SH-SY5Y (cell line): ENCODE data around the gene LITAF.

Experiments used
- GATA2 ChIP-seq: IDR thresholded peaks from 2 replicates; pipeline ENCODE4 v1.6.1; 2011; ENCODE audit warnings: mild to moderate bottlenecking, low read depth, low read length
- GATA3 ChIP-seq: IDR thresholded peaks from 2 replicates; pipeline ENCODE4 v1.6.1; 2011; ENCODE audit warnings: low read depth, mild to moderate bottlenecking, low read length, moderate library complexity

The LITAF gene

DNA sequence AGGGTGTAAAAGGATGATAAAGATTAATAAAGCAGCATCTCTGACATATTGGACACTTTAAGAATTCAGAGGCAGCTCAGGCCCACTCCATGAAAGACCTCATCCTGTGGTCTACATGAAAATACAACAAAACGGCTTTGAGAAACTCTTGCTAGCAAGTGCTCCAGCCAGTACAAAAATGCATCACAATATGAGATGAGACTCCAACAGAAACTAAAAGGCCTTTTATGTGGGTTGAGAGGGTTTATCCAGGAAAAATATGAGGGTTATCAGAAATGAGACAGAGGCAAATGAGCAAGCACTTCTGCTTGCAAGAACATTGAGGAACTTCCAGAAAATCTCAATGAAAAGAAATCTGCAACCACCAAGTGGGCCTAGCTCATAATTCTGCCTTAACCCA is 65.7 kb downstream of the LITAF start:
- TF ChIP-seq GATA2: no peak
- no peak for TF ChIP-seq GATA3

DNA sequence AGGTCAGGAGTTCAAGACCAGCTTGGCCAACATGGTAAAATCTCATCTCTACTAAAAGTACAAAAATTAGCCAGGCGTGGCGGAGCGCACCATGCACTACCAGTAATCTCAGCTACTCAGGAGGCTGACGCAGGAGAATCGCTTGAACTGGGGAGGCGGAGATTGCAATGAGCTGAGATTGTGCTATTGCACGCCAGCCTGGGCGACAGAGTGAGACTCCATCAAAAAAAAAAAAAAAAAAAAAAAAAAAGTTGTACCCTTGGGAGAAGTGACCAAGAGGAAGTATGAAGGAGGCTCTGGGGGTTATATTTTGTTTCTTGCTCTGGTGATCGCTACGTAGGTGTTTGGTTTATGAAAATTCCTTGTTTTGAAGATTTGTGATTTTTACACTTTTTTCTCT is 66.3 kb downstream of the LITAF start:
- TF ChIP-seq GATA2 (no peak), GATA3 (no peak)

DNA sequence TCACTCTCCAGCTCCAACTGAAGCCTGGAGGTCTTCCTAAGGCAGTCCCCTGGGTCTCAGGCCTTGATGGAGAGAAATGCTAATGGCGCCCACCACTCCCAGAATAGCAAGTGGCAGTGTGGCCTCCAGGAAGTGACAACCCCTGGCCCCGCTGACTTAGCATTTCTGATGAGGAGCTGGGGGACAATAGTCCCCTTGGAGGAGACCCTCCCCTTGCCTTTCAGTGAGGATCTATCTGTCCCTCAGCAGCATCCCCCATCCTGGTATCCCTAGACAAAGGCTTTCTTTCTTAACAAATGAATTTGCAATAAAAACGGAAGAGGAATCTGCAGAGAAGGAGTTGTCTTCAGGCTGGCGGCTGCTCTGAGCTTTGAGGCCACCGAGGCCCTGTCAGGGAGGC is 68.8 kb downstream of the LITAF start:
- TF ChIP-seq GATA3 (no peak), GATA2 (no peak)

DNA sequence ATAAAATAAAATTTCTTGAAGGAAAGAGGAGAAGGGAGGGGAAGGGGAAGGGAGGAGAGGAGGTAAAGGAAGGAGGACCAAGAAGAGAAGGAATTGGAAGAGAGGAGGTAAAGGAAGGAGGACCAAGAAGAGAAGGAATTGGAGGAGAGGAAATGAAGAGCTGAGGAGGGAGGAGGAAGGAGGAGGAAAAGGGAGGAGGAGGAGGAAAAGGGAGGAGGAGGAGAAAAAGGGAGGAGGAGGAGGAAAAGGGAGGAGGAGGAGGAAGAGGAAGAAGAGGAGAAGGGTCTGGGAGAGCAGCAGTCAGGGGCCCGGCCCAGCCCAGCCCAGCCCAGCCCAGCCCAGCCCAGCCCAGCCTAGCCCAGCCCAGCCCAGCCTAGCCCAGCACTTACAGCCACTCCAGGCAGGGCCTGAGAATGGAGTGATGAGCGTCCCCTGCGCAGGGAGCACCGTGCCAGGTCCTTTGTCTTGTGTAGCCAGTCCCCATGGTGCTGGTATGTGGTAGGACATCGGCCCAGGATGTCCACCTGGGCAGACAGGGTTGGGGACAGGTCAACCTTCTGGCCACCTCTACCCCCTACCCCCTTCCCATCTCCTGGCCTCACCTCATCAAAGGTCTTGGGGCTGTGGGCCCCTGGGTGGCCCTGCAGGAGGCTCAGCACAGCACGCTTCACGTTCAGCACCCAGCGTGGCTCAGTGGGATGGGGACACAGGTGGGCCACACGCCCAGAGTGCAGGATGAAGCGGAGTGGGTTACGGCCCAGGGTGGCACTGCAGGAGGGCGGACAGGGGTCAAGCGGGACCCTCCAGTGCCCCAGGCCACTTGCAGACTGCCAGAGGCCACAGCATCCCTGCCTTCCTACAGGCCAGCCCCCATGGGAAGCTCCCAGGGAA is 70.9 kb downstream of the LITAF start:
- TF ChIP-seq GATA2: no peak
- TF ChIP-seq GATA3: no peak

DNA sequence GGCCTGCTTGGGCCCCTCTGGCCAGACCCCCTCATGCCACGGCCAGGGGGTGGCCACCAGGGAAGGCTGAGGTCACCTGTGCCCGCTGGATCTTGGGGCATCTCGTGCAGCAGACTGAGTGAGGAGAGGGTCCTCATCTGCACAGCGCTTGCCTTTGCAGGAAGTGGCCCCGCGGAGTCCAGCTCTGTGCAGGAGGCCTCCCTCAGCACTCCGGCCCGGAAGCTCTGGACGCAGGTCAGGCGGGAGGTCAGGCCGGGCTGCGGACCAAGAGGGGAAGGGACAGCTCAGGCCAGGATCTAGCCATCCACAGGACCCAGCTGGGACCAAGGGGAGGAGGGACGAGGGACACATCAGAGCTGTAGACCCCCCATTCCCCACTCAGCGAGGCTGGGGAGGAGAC is 72.4 kb downstream of the LITAF start:
- no peak for TF ChIP-seq GATA3
- TF ChIP-seq GATA2: no peak

DNA sequence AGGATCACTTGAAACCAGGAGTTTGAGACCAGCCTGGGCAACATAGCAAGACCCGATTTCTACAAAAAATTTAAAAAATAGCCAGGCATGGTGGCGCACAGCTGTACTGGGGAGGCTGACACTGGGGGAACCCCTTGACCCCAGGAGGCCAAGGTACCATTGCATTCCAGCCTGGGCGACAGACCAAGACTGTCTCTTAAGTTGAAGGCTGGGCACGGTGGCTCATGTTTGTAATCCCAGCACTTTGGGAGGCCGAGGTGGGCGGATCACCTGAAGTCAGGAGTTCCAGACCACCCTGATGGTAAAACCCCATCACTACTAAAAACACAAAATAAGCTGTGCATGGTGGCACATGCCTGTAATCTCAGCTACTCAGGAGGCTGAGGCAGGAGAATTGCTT is 74.9 kb downstream of the LITAF start:
- TF ChIP-seq GATA2 (no peak), GATA3 (no peak)

DNA sequence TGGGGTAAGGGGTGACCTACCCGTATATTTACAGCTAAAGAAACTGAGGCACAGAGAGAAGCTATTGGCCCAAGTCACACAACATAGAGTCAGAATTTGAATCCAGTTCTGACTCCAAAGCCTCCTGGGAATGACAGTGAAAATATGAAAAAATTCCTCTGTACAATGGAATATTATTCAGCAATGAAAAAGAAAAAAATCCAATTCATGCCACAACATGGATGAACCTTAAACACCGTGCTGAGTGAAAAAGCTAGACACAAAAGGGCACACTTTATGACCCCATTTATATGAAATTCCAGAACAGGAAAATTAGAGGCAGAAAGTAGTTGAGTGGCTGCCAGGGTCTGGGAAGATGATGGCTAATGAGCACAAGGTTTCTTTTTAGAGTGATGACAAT is 75.4 kb downstream of the LITAF start:
- TF ChIP-seq GATA2: no peak

DNA sequence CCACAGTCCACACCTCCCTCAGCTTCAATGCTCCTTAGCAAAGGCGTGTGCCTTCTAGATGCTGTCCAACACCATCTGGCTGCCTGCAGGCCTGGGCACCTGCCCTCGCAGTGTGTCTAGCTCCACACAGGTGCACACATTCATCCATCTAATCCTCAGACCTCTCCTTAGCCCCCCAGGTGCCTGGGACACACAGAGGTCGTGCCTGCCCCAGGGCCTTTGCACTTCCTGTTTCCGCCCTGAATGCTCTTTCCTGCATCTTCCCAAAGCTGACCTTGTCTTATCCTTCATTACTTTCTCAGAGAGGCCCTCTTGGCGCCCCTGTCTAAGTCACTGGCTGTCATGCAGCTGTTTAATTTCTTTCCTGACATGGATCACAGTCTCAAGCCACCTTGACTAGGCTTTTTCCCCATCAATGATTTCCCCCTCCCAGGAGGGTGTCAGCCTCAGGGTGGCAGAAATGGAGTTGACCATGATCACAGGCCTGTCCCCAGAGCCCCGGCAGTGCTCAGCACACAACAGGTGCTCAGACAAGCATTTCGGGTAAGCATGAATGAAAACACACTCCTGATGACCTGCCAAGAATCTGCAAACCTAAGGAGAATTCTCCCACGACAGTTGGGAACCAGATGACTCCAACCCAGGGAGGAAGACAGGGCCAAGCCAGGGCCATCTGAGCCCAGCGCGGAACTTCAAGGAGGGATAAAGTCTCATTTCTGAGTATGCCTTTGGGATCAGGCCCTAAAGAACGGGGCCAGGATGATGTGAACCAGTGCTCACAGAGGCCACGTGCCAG is 76.3 kb downstream of the LITAF start:
- TF ChIP-seq GATA3 (no peak), GATA2 (no peak)

DNA sequence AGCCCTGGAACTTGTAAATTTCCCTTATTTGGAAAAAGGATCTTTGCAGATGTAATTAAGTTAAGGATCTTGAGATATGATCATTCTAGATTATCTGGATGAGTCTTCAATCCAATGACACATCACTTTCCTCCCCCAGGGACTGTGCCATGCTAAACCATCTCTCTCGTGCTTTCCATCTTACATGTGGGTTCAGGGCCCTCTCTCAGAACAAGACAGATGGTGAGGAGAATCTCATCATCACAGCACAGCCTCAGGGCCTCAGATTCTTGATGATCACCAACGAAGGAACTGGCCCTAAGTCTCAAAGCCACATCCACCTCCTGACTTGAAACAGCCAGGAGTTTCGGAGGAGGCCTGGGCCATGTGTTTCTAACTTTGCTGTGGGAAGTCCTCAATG is 78.7 kb downstream of the LITAF start:
- TF ChIP-seq GATA2: no peak

DNA sequence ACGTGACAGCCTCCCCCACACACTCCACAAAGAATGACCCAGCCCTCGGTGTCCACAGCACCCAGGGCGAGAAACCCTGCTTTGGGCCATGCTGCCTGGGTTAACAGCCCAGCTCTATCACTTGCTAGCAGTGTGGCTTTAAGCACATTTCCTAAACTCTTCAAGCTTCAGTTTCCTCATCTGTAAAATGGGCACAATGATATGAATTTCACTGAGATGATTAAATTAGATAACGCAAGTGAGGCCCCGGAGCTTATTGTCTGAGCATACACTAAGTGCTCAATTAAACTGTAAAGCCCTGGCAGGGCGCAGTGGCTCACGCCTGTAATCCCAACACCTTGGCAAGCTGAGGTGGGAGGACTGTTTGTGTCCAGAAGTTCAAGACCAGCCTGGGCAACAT is 79.4 kb downstream of the LITAF start:
- TF ChIP-seq GATA3: no peak
- TF ChIP-seq GATA2: no peak

DNA sequence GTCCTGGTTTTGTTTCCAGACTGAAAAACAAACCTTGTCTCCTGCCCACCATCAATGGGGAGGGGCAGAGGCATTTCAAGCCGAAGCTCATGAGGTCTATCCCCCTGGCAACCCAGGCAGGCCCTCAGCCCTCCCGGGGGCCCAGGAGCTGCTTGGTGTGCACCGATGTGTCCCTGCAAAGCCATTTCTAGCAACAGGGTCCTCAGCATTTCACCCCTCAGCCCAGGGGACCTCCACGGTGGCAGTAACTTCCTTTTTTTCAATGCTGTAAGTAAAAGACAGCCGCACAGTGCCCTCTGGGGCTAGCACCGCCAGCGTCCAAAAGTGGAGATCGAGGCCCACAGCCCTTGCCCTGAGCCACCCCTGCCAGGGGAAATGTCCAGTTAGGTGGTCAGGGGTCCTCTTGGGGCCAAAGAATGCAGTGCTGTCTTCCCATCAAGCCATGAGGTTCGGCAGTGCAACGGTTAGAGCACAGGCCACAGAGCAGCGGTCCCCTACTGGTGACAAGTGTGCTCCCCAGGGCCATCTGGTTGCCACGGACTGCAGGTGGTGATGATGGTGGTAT is 79.9 kb downstream of the LITAF start:
- TF ChIP-seq GATA2 (no peak), GATA3 (no peak)

DNA sequence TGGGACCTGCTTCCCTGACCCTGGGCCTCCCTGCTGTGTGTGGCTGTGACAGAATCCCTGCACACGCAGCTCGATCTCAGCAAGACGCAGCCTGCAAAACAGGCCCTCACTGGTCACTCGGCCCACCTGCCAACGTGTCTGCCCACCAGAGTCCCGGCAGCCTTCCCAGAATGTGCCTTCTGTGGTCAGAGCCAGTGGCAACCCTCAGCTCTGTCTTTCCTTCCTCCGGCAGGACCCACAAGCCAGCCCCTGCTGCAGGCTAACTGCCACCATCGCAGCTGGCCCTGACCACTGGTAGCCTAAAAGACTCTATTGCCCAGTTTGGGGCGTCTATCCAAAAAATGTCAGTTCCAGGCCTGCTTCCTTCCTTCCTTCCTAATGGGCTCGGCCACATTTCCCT is 83.2 kb downstream of the LITAF start:
- TF ChIP-seq GATA3 (no peak), GATA2 (no peak)

DNA sequence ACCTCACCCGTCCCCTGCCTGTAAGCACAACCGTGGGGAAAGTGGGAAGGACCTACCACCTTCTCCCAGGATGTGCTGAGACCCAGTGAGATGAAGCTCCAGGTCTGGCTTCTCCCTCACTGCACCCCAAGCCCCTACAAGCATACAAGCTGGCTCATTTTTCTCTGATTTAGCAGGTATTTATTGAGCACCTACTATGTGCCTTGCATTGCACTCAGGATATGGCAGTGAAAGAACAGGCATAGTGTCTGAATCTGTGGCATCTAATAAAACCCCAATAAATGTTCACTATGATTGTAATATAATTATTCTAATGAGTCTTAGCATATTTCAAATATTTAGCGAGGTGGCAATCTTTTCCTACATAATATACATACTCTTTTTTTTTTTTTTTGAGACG is 84.5 kb downstream of the LITAF start:
- TF ChIP-seq GATA2: no peak
- no peak for TF ChIP-seq GATA3

DNA sequence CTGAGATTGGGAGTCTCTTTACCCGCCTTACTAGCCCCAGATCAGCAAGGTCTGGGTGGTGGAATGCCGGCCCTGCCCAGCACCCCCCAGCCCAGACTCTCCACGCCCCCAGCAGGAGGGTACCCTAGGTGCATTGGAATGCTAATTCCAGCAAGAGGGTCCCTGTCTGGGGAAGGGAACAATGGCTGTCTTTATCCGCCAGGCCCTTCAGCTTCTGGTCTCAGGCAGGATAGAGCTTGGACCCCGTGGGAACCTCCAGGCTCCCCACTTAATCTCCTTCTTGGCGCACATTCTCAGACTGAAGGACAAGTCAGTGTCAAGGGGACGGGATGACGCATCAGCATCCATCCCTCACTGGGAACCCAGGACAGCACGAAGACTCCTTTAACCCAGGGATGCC is 85.1 kb downstream of the LITAF start:
- TF ChIP-seq GATA3 (no peak), GATA2 (no peak)

DNA sequence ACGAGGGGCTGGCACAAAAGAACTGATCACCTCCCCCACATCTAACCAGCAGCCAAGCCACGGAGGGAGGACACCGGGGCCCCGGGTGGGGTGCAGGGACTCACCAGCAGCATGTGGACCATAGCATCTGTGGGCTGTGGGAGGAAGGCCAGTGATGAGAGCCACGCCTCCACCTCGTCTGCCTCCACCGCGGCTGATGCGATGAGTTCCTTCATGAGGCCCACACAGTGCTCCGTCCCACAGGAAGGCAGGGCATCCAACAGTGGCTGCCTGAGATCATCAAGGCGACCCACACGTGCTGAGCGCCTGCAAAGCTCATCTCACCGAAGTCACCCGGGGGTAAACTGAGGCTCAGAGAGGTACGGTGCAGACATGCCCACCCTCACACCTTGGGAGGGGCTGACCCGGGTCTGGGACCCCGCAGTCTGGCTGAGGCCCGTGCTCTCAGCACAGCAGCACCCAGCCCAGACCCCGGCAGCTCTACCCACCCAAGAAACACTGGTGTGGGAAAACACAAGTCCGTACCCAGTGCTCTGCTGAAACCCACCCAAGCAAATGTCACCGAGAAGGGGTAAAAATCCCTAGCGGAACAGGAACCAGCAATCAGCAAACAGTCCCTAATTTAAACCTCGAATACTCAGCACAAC is 85.9 kb downstream of the LITAF start:
- no peak for TF ChIP-seq GATA2
- TF ChIP-seq GATA3: no peak
